Measurements from ENCODE around the gene ZCCHC24.
"Not testable (repeated sequence)": the region's sequence is repeated elsewhere in the genome, so short reads cannot be mapped to it uniquely, and the experiment has no call there.

The ZCCHC24 gene

GRCh38 chr10:79346388-79347225, 98.8 kb downstream of the ZCCHC24 start:
- no peak for DNase-seq (ENCODE audit: low read depth)

GRCh38 chr10:79346012-79346340, 99.4 kb downstream of the ZCCHC24 start:
- no peak for DNase-seq (ENCODE audit: low read depth)

GRCh38 chr10:79345241-79346011, 100.0 kb downstream of the ZCCHC24 start:
- no peak for DNase-seq (ENCODE audit: low read depth)

GRCh38 chr10:79344502-79345195, 100.8 kb downstream of the ZCCHC24 start:
- DNase-seq (ENCODE audit: low read depth) = no peak

- DNase-seq (ENCODE audit: low read depth) = no peak
These were observed 102.4 kb downstream of the ZCCHC24 start for GRCh38 chr10:79342811-79343561.

- DNase-seq (ENCODE audit: low read depth) = no peak
These were observed 103.1 kb downstream of the ZCCHC24 start for GRCh38 chr10:79342295-79342761.

- DNase-seq (ENCODE audit: low read depth) = no peak
These were observed 104.7 kb downstream of the ZCCHC24 start for GRCh38 chr10:79340646-79341244.

GRCh38 chr10:79339266-79339665, 106.2 kb downstream of the ZCCHC24 start:
- no peak for DNase-seq (ENCODE audit: low read depth)

- DNase-seq (ENCODE audit: low read depth) = not testable (repeated sequence)
These were observed 107.5 kb downstream of the ZCCHC24 start for GRCh38 chr10:79337783-79338469.

- DNase-seq (ENCODE audit: low read depth) = no peak
These were observed 108.7 kb downstream of the ZCCHC24 start for GRCh38 chr10:79336739-79337138.

GRCh38 chr10:79336276-79336675, 109.1 kb downstream of the ZCCHC24 start:
- DNase-seq (ENCODE audit: low read depth) = no peak

GRCh38 chr10:79335470-79336235, 109.8 kb downstream of the ZCCHC24 start:
- no peak for DNase-seq (ENCODE audit: low read depth)

- DNase-seq (ENCODE audit: low read depth) = no peak
These were observed 110.3 kb downstream of the ZCCHC24 start for GRCh38 chr10:79335094-79335469.

GRCh38 chr10:79334573-79334972, 110.9 kb downstream of the ZCCHC24 start:
- no peak for DNase-seq (ENCODE audit: low read depth)

- DNase-seq (ENCODE audit: low read depth) = no peak
These were observed 111.9 kb downstream of the ZCCHC24 start for GRCh38 chr10:79333513-79333912.

- not testable (repeated sequence) for DNase-seq (ENCODE audit: low read depth)
These were observed 112.7 kb downstream of the ZCCHC24 start for GRCh38 chr10:79332610-79333315.

Measured in activated T-cell treated with anti-CD3 and anti-CD28 coated beads for 1 hour (primary cell).